Measurements from ENCODE around the gene ANAPC5. TPM values are rescaled to one million over a fixed set of nuclear protein-coding genes. Genes with fewer than 3 reads are reported as not detected.

The ANAPC5 gene
- total RNA-seq, 1 experiment from 2014 or later: 116 TPM

DNA sequence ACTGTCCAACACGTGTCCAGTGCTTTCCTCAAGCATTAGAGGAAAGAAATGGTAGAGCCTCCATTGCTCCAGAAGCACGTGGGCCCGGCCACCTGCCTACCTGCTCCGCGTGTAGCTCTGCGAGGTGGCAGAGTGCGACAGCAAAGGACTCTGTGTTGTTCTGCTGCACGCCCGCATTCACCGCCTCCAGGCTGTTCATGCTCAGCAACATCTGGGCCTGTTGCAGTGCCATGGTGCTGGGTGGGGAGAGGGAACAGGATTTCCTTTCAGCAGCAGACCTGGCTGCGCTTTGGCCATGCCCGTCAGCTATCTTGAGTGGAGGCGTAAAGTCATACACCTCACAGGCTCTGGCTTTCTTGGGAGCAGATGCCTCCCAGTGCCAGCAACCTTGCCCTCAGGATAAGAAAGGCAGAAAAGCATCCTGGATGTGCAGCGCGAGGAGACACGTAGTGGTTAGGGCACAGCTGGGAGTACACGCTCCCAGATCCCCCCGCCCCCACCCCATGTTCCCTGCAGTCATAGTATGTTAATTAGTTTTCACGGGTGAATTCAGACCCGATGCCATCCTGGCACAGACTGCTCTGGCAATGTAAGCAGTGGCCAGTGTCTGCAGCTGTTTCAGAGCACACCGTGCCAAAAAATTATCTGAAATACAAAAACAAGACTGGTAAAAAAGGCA, 25.1 kb downstream of the ANAPC5 start (continued):
- no peak for TF ChIP-seq ATF3 (CRISPR knock-in tag; conservative IDR thresholded peaks at IDR 0.05)
- TF ChIP-seq IRF1 (CRISPR knock-in tag; IDR thresholded peaks at IDR 0.05): no peak

DNA sequence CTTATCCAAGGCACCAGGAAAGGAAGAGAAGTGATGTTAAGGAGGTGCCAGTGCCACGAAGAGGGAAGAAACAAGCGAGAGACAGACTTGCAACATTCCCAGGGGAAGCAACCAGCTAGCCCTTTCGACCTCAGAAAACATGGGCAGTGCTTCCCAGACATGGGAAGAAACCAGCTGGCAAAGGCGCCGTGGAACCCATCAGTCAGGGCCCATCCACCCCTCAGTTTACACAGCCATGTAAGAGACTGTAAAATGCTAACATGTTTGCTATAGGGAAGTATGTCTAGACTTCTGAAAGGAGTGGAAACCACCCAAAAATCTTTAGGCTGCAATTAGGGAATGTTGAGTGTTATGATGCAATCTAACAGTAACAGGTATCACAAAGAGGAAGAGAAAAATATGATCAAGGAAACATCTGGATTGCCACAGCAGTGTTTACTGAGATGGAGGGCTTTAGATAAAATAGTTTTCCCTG, 26.3 kb downstream of the ANAPC5 start:
- DNase-seq (ENCODE audit: low spot score) (no peak), ATAC-seq (no peak)
- Mint-ChIP-seq H3K9me3 (no peaks in the 10 kb centered on the region), H3K4me3 (no peak overlapping the region), H3K4me1 (no peaks in the 10 kb centered on the region), H3K27ac (no peak overlapping the region), H3K36me3 (peaks cover 74% of the 10 kb centered on the region), H3K27me3 (ENCODE audit: low read depth) (no peaks in the 10 kb centered on the region)
- CTCF ChIA-PET: interaction anchor here (1.1 kb wide), 1 partner anchor 9 kb away, joined by 4 read pairs; no protein-coding TSS in a partner anchor
- POLR2A ChIA-PET: no interaction called here
- TF ChIP-seq MAX (CRISPR knock-in tag; IDR thresholded peaks at IDR 0.05) (no peak), CTCF (IDR thresholded peaks at IDR 0.05) (no peak), ZNF423 (CRISPR knock-in tag; IDR thresholded peaks at IDR 0.05) (no peak), ATF1 (CRISPR knock-in tag; IDR thresholded peaks at IDR 0.05) (no peak), JUN (CRISPR knock-in tag; IDR thresholded peaks at IDR 0.05) (no peak), EMX1 (CRISPR knock-in tag; IDR thresholded peaks at IDR 0.05) (no peak), RELA (CRISPR knock-in tag; IDR thresholded peaks at IDR 0.05; ENCODE audit: borderline replicate concordance) (no peak), ZNF671 (CRISPR knock-in tag; IDR thresholded peaks at IDR 0.05) (no peak), NFE2L1 (CRISPR knock-in tag; IDR thresholded peaks at IDR 0.05) (no peak)
- TF ChIP-seq, protein P1, sequence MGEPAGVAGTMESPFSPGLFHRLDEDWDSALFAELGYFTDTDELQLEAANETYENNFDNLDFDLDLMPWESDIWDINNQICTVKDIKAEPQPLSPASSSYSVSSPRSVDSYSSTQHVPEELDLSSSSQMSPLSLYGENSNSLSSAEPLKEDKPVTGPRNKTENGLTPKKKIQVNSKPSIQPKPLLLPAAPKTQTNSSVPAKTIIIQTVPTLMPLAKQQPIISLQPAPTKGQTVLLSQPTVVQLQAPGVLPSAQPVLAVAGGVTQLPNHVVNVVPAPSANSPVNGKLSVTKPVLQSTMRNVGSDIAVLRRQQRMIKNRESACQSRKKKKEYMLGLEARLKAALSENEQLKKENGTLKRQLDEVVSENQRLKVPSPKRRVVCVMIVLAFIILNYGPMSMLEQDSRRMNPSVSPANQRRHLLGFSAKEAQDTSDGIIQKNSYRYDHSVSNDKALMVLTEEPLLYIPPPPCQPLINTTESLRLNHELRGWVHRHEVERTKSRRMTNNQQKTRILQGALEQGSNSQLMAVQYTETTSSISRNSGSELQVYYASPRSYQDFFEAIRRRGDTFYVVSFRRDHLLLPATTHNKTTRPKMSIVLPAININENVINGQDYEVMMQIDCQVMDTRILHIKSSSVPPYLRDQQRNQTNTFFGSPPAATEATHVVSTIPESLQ (CRISPR knock-in tag; IDR thresholded peaks at IDR 0.05): no peak
- TF ChIP-seq, protein P2, sequence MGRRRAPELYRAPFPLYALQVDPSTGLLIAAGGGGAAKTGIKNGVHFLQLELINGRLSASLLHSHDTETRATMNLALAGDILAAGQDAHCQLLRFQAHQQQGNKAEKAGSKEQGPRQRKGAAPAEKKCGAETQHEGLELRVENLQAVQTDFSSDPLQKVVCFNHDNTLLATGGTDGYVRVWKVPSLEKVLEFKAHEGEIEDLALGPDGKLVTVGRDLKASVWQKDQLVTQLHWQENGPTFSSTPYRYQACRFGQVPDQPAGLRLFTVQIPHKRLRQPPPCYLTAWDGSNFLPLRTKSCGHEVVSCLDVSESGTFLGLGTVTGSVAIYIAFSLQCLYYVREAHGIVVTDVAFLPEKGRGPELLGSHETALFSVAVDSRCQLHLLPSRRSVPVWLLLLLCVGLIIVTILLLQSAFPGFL (CRISPR knock-in tag; IDR thresholded peaks at IDR 0.05; ENCODE audit: borderline replicate concordance): no peak

- ChIA-PET POLR2A (no interaction called here), CTCF (interaction anchor here (1.0 kb wide), 1 partner anchor 13 kb away, joined by 3 read pairs; no protein-coding TSS in a partner anchor)
- no peaks in the 10 kb centered on the region for H3K27me3 Mint-ChIP-seq (ENCODE audit: low read depth)
- no peaks in the 10 kb centered on the region for H3K4me1 Mint-ChIP-seq
- H3K27ac Mint-ChIP-seq: no peak overlapping the region
- H3K9me3 Mint-ChIP-seq: no peaks in the 10 kb centered on the region
- no peak overlapping the region for H3K4me3 Mint-ChIP-seq
- H3K36me3 Mint-ChIP-seq: peaks cover 59% of the 10 kb centered on the region
- ATAC-seq (no peak), DNase-seq (ENCODE audit: low spot score) (no peak)
- TF ChIP-seq JUN (CRISPR knock-in tag; IDR thresholded peaks at IDR 0.05): no peak
- TF ChIP-seq HMGA2 (CRISPR knock-in tag; IDR thresholded peaks at IDR 0.05): no peak
- TF ChIP-seq, protein P3, sequence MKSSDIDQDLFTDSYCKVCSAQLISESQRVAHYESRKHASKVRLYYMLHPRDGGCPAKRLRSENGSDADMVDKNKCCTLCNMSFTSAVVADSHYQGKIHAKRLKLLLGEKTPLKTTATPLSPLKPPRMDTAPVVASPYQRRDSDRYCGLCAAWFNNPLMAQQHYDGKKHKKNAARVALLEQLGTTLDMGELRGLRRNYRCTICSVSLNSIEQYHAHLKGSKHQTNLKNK (CRISPR knock-in tag; IDR thresholded peaks at IDR 0.05): no peak
- no peak for TF ChIP-seq GTF2I (CRISPR knock-in tag; conservative IDR thresholded peaks at IDR 0.05)
- no peak for TF ChIP-seq IRF2 (CRISPR knock-in tag; IDR thresholded peaks at IDR 0.05; ENCODE audit: borderline replicate concordance, low read depth)
- no peak for TF ChIP-seq ZNF416 (CRISPR knock-in tag; IDR thresholded peaks at IDR 0.05)
- TF ChIP-seq ZNF219 (CRISPR knock-in tag; IDR thresholded peaks at IDR 0.05; ENCODE audit: borderline replicate concordance): no peak
- TF ChIP-seq ZBTB21 (CRISPR knock-in tag; IDR thresholded peaks at IDR 0.05; ENCODE audit: borderline replicate concordance): no peak
- TF ChIP-seq, protein P4, sequence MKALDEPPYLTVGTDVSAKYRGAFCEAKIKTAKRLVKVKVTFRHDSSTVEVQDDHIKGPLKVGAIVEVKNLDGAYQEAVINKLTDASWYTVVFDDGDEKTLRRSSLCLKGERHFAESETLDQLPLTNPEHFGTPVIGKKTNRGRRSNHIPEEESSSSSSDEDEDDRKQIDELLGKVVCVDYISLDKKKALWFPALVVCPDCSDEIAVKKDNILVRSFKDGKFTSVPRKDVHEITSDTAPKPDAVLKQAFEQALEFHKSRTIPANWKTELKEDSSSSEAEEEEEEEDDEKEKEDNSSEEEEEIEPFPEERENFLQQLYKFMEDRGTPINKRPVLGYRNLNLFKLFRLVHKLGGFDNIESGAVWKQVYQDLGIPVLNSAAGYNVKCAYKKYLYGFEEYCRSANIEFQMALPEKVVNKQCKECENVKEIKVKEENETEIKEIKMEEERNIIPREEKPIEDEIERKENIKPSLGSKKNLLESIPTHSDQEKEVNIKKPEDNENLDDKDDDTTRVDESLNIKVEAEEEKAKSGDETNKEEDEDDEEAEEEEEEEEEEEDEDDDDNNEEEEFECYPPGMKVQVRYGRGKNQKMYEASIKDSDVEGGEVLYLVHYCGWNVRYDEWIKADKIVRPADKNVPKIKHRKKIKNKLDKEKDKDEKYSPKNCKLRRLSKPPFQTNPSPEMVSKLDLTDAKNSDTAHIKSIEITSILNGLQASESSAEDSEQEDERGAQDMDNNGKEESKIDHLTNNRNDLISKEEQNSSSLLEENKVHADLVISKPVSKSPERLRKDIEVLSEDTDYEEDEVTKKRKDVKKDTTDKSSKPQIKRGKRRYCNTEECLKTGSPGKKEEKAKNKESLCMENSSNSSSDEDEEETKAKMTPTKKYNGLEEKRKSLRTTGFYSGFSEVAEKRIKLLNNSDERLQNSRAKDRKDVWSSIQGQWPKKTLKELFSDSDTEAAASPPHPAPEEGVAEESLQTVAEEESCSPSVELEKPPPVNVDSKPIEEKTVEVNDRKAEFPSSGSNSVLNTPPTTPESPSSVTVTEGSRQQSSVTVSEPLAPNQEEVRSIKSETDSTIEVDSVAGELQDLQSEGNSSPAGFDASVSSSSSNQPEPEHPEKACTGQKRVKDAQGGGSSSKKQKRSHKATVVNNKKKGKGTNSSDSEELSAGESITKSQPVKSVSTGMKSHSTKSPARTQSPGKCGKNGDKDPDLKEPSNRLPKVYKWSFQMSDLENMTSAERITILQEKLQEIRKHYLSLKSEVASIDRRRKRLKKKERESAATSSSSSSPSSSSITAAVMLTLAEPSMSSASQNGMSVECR (CRISPR knock-in tag; IDR thresholded peaks at IDR 0.05; ENCODE audit: borderline replicate concordance): no peak
Measured at GRCh38 chr12:121323908-121324307, 28.3 kb downstream of the ANAPC5 start.
